C4-2B (cell line): ENCODE measurements around the gene ZYG11A.
"Not testable (repeated sequence)": the region's sequence is repeated elsewhere in the genome, so short reads cannot be mapped to it uniquely, and the experiment has no call there.

Source experiments
- H3K27ac ChIP-seq: fragments of 450-650 bp; 2 replicates; pipeline ENCODE4 v1.5.1; 2017
- CTCF ChIP-seq: fragments of 450-650 bp; conservative IDR thresholded peaks from 2 replicates; pipeline ENCODE4 v1.5.1; 2017; ENCODE audit warnings: mild to moderate bottlenecking
- ZFX ChIP-seq: fragments of 450-650 bp; IDR thresholded peaks from 2 replicates; pipeline ENCODE4 v1.6.1; 2017

Gene ZYG11A

GRCh38 chr1:52834798-52835197 is 7.8 kb upstream of the ZYG11A start:
- no peak overlapping the region for H3K27ac ChIP-seq
- TF ChIP-seq ZFX (no peak), CTCF (no peak)

GRCh38 chr1:52836035-52836434 is 6.5 kb upstream of the ZYG11A start:
- no peak overlapping the region for H3K27ac ChIP-seq
- TF ChIP-seq CTCF, result no peak
- TF ChIP-seq ZFX, result no peak

- not testable (repeated sequence) for H3K27ac ChIP-seq
Measured at GRCh38 chr1:52839175-52839574, 3.4 kb upstream of the ZYG11A start.

- not testable (repeated sequence) for H3K27ac ChIP-seq
Measured at GRCh38 chr1:52845119-52845518, 2.6 kb downstream of the ZYG11A start.

- no peak overlapping the region for H3K27ac ChIP-seq
- TF ChIP-seq ZFX (no peak), CTCF (no peak)
Measured at GRCh38 chr1:52848423-52848822, 5.9 kb downstream of the ZYG11A start.

GRCh38 chr1:52850951-52851350 is 8.4 kb downstream of the ZYG11A start:
- H3K27ac ChIP-seq, result no peak overlapping the region

GRCh38 chr1:52852854-52853253 is 10.3 kb downstream of the ZYG11A start:
- TF ChIP-seq CTCF (no peak), ZFX (no peak)
- H3K27ac ChIP-seq, result no peak overlapping the region

More at GRCh38 chr1:52850951-52851350, 8.4 kb downstream of the ZYG11A start:
- TF ChIP-seq CTCF, result no peak
- TF ChIP-seq ZFX, result no peak

GRCh38 chr1:52855584-52855983 is 13.0 kb downstream of the ZYG11A start:
- TF ChIP-seq CTCF (no peak), ZFX (no peak)
- no peak overlapping the region for H3K27ac ChIP-seq

- H3K27ac ChIP-seq, result no peak overlapping the region
- TF ChIP-seq ZFX (no peak), CTCF (no peak)
Measured at GRCh38 chr1:52856026-52856425, 13.5 kb downstream of the ZYG11A start.
